GM21360 (cell line): ENCODE data around the gene TMED4.

ENCODE experiments used
- ATAC-seq: cut with Tn5 transposase; IDR thresholded peaks from one replicate; pipeline ENCODE4 v1.9.1; 2021; ENCODE audit warnings: mild to moderate bottlenecking, moderate library complexity; ENCODE audit not compliant: unreplicated experiment

TMED4 gene

DNA sequence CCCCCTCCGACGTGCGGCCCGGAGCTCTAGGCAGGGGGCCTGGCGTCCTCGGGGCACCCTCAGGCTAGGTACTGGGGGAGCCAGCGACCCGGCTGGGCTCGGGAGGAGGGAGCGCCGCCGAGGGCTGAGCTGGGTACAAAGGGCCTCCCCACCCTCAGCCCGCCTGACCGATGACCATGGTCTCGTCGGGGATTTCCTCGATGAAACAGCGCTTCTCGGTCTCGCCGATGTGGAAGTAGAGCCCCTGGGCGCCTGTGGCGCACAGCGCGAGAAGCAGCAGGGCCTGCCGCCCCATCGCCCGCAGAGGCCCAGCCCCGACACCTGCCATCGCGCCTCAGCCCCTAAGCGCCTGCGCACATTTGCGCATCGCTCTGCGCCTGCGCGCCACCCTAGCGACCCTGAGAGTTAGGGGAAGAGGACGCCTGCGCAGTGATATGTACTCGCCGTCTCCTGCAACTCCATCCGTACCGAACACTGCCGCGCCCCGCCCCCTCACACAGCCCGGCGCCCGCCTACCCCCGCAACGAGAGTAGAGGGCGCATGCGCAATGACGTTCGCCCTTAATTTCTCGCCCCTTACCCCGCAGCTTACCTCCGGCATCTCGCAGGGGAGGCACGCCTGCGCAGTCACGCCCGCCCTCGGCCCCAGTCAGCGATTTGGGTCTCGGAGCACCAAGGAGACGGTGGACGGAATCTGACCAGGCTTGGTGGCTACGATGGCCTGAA lies at the start of gene TMED4:
Gene TMED4, minus strand, starts transcription at position 353 of the 725 bp plus-strand sequence. Its CDS starts 25 bp downstream, at position 328.
- peak; percentile 73 for ATAC-seq

DNA sequence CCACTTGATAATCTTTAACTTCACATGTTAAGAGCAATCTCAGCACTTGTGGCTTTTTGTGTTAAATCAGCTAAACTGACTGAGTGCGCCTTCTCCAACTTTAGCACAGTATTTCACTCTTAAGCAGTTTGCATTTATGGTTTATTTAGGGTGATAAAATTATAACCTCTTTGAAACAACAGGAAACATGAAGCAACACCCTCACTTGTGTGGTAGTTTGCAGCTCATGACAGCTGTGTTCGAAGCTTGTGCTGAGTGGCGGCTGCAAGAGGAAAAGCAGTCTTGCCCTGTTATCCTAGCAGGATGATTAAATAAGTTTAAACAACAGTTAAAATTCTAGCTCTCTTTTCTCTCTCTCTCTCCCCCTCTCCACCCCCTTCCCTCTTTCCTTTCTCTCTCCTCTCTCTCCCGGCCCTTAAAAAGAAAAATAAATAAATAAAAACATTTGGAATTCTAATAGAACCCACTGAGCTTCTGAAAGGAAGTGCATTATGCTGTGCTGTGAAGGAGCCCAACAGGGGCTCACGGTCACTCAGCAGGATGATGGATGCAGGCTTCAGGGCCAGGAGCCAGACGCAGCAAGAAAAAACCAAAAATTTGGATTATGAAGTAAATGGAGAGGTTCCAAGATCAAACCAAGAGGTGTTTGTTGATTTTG lies 49.6 kb upstream of the TMED4 start:
- ATAC-seq: no peak

DNA sequence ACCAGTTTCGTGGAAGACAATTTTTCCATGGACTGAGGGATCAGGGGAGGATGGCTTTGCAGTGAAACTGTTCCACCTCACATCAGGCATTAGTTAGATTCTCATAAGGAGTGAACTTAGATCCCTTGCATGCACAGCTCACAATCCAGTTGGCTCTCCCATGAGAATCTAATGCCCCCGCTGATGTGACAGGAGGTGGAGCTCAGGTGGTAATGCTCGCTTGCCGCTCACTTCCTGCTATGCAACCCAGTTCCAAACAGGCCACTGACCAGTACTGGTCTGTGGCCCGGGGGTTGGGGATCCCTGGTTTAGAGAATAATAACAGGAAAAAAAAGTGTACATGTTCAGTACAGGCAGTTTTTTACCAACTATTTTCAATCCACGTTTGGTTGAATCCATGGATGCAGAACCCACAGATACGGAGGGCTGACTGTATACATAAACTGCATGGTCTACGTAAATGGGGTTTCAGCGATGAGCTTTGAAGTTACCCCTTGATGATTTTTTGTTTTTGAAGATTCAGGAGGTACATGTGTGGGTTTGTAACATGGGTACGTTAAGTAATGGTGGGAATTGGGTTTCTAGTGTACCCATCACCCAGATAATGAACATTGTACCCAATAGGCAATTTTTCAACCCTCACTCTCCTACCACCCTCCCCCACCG lies 48.9 kb upstream of the TMED4 start:
- ATAC-seq: no peak

GRCh38 chr7:44629829-44630522 lies 47.9 kb upstream of the TMED4 start:
- ATAC-seq: no peak

GRCh38 chr7:44626620-44627019 lies 44.6 kb upstream of the TMED4 start:
- no peak for ATAC-seq

GRCh38 chr7:44625526-44626471 lies 43.8 kb upstream of the TMED4 start:
- no peak for ATAC-seq

DNA sequence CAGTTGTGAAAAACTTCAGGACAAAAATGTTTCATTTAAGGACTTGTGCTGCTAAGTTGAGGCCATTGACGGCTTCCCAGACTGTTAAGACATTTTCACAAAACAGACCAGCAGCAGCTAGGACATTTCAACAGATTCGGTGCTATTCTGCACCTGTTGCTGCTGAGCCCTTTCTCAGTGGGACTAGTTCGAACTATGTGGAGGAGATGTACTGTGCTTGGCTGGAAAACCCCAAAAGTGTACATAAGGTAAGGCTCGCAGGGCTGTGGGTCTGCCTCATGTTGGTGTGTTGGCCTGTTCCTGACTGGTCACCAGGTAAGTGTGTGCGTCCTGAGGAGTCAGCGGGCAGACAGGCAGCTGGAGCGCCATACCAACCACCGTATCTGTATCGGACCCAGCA lies 42.3 kb upstream of the TMED4 start:
- ATAC-seq: no peak

GRCh38 chr7:44622342-44623151 lies 40.5 kb upstream of the TMED4 start:
- peak; percentile 78 for ATAC-seq

DNA sequence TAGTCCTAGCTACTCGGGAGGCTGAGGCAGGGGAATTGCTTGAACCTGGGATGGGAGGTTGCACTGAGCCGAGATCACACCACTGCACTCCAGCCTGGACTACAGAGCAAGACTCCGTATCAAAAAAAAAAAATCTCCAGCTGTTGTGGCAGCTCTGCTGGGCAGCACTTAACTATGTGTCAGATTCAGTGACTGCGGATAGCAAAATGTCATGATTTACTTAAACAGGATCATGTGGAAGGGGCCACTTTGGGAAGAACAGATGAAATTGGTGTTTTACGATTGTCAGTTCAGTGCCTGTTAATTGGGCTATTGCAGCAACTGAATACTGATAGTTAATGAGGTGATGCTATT lies 39.7 kb upstream of the TMED4 start:
- no peak for ATAC-seq

DNA sequence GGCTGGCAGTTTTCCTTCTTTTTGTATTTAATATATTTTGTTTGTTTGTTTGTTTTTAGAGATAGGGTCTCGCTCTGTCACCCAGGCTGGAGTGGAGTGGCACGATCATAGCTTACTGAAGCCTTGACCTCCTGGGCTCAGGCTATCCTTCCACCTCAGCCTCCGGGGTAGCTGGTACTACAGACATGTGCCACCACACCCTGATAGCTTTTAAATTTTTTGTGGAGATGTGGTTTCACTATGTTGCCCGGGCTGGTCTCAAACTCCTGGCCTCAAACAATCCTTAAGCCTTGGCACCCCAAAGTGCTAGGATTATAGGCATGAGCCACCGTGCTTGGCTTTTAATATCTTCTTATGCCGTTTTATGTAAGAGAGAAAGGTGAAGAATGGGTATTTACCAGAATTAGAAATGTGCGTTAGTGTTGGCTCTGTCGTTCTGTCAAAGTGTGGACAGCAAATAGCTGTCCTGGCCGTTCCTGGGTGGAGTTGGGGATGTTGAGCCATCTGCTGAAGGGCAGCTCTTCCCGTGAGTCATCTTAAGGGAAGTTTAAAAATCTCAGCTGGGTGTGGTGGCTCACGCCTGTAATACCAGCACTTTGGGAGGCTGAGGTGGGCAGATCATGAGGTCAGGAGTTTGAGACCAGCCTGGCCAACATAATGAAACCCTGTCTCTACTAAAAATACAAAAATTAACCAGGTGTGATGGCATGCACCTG lies 39.2 kb upstream of the TMED4 start:
- no peak for ATAC-seq

DNA sequence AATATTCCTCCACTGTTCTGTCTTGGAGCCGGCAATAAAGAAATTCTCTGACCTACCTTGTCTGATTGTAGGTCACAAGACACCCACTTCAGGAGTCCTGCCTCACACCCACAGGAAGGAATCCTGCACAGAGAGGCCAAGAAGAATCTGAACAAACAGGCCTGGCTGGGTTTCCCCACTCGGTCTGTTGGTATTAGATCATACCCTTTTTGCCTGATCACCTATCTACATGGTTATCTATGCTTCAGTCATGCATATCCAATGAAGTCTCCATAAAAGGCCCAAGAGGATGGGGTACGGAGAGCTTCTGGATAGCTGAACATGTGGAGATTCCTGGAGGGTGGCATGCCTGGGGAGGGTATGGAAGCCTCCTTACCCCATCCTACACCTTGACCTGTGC lies 36.7 kb upstream of the TMED4 start:
- ATAC-seq: no peak

DNA sequence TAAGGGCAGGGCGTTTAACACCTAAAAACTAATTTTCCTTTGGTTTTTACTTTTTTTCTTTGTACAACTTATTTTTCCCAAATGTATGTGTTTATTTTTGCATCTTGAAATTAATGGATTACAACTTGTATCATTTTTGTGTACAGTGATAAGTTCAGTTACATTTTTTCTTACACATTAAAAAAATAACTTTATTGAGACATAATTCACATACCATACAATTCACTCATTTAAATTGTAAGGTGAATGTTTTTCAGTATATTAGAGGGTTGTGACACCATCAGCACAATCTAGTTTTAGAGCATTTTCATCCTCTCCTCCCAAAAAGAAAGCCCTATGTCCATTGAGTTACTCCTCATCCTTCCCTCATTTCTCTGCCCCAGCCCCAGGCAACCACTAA lies 36.0 kb upstream of the TMED4 start:
- ATAC-seq: no peak

DNA sequence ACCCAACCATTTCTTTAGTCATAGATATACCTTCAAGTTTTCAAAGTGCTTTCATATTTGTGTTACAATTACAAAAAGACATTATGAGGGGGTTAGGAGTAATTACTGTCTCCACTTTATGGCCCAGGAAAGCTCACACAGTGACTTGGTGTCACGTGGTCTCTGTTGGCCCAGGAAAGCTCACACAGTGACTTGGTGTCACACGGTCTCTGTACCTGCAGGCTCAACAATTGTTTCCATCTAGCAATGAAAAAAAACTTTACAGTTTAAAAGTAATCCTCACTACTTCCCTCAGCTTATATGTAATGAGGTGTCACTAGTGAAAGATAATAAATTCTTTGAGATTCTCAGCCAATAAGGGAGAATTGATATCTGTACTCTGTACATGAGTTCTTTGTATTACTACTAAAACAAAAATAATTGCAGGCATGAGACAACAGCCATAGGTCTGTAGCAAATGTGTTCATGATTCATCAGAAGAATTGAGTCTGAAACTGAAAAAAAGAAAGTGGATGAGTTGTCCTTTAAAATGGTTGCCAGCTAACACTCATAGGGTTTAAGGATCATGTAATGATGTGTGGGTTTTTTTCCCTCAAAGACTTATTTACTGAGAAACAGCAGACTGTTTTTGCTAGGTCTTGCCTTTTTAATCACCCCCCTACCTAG lies 35.3 kb upstream of the TMED4 start:
- no peak for ATAC-seq

- ATAC-seq: no peak
Observed at GRCh38 chr7:44616545-44616944, 34.5 kb upstream of the TMED4 start.

- no peak for ATAC-seq
Observed at GRCh38 chr7:44615793-44616192, 33.8 kb upstream of the TMED4 start.

- no peak for ATAC-seq
Observed at GRCh38 chr7:44615149-44615611, 33.1 kb upstream of the TMED4 start.

DNA sequence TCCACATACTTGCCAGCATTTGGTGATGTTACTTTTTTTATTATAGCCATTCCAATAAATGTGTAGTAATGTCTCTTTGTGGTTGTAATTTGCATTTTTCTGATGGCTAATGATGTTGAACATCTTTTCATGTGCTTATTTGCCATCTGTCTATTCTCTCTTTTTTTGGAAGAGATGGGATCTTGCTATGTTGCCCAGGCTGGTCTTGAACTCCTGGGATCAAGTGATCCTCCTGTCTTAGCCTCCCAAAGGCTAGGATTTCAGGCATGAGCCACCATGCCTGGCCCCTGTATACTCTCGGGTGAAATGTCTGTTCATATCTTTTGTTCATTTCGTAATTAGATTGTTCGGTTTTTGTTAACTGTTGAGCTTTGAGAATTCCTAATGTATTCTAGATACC lies 27.8 kb upstream of the TMED4 start:
- ATAC-seq: no peak

GRCh38 chr7:44608916-44609648 lies 27.1 kb upstream of the TMED4 start:
- ATAC-seq: no peak
